HG02588 (cell line): ENCODE measurements around the gene SNRPD2.
A peak's percentile ranks its signal among the peaks of the same experiment; 100 is the strongest.
"Not testable (repeated sequence)": the region's sequence is repeated elsewhere in the genome, so short reads cannot be mapped to it uniquely, and the experiment has no call there.

Experiments
- ATAC-seq: cut with Tn5 transposase; IDR thresholded peaks from one replicate; pipeline ENCODE4 v1.9.1; 2021; ENCODE audit warnings: mild to moderate bottlenecking, moderate library complexity; ENCODE audit not compliant: unreplicated experiment

SNRPD2 gene

DNA sequence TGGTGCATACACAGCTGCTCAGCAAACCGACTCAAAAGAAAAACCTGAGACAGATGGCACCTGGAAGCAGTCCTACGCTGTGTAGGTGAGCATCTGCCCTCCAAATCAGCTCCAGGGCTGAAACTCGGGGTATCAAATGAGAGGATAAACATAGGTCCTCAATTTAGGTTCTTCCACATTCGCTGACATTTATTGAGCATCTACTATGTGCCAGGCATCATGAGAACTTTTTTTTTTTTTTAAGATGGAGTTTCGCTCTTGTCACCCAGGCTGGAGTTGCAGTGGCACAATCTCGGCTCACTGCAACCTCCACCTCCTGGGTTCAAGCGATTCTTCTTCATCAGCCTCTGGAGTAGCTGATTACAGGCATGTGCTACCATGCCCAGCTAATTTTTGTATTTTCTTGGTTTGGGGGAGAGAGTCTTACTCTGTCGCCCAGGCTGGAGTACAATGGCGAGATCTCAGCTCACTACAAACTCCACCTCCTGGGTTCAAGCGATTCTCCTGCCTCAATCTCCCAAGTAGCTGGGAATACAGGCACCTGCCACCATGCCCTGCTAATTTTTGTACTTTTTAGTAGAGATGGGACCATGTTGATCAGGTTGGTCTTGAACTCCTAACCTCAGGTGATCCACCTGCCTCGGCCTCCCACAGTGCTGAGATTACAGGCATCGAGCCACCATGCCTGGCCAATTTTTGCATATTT lies 14.1 kb upstream of the SNRPD2 start:
- ATAC-seq: no peak

DNA sequence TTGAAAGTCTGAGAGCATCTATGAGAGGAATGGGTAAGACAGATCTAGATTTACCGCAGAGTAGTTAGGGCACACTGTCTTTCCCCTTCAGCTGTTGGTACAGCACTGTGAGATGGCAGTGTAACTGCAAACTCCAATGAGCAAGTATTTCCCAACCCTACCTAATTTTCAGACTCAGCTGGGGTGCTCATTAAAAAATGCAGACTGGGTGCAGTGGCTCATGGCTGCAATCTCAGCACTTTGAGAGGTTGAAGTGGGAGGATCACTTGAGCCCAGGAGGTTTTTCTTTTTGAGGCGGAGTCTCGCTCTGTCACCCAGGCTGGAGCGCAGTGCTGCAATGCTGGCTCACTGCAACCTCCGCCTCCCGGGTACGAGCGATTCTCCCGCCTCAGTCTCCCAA lies 13.4 kb upstream of the SNRPD2 start:
- ATAC-seq: no peak

DNA sequence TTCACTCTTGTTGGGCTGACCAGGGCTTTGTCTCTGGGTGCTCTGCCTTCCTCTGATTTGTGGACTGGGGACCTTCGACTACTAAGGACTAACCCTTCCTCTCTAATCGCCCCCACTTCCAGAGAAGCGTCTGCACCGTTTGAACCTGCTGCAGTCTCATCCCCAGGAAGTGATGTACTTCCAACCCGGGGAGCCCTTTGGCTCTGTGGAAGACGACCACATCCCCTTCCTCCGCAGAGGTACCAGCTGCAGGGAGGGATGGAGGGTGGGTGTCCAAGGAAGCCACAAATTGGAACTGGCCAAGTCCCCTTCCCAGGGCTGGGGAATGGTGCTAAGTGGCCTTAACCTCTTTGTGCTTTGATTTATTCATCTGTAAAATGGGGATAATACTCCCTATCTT lies 9.9 kb upstream of the SNRPD2 start:
- ATAC-seq: no peak

DNA sequence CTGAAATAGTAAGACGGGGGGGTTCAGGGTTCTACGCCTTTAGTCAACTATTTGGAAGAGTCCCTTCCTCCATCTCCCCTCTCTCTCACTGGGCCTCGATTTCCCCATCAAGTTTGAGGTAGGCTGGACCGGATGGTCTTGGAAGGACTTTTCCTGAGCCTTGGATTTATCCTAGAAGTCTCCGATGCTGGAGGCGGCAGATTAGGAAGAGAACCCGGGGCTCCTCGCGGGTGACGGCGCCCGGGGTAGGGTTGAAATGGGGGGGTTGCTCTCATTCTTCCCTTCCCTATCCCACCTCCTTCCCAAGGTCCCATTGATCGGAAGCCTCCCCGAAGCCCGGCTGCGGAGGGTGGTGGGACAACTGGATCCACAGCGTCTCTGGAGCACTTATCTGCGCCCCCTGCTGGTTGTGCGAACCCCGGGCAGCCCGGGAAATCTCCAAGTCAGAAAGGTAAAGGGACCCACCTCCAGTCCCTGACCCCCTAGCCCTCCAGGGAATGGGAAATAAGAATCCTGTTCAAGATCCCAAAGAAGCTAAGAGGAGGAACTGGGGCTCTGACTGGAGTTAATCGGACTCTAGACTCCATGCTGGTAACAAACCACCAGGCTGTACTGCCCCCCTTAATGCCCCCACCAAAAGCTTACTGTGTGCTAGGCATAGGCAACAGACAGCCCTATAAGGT lies 1.5 kb upstream of the SNRPD2 start:
- ATAC-seq: no peak

DNA sequence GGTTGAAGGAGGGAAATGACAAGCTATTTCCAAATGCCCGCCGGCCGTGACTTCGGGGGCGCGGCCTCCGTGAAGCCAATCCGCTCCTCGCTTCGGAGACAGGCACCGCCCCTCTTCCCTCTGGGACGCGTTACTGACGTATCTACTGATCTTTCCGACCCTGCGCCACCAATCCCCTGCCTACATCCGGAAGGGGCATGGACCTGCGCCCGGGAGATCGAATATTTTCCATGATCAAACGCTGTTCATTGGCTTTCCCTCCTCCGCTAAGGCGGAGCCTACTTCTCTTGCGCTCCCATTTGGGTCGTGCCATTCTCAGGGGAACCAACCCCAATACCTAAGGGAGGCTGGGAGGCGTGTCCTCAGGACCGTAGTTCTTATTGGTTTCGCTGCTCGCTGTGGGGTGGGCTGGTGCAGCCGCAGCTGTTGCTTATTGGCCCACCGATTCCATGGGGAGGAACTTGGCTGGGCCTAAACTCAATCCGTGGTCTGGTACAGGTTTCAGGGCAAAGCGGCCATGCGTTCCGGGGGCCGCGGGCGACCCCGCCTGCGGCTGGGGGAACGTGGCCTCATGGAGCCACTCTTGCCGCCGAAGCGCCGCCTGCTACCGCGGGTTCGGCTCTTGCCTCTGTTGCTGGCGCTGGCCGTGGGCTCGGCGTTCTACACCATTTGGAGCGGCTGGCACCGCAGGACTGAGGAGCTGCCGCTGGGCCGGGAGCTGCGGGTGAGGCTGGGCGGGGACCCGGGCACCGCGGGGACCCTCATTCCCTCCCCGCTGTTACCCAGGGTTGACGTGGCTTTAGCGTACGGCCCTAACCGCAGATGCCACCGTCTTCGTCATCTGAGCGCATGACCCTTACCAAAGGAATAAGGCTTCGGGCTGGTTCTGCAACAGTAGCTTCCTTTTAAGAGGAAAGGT lies 693 bp upstream of the SNRPD2 start, which contains the start of gene QPCTL:
TSS of gene QPCTL (plus strand) at position 480 of the 919 bp plus-strand sequence. CDS start at position 518, 38 bp downstream.
- ATAC-seq: peak; percentile 78

DNA sequence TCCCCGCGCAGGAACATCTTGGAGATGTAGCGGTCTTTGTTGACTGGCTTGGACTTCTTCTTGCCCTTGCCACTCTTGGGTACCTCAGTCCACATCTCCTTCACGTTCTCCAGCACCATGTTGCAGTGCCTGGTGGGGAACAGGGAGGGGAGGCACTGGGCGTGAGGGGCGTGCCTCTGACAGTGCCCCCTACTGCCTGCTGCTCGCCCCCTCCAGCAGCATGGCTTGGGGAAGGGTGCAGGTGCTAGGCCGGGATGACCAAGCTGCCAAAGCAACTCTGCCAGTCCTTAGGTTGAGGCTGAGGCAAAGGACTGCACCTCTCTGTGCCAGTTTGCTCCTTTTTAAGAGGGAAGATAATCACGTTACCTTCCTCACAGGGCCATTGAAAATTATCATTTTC lies 4.2 kb downstream of the SNRPD2 start:
- ATAC-seq: no peak

DNA sequence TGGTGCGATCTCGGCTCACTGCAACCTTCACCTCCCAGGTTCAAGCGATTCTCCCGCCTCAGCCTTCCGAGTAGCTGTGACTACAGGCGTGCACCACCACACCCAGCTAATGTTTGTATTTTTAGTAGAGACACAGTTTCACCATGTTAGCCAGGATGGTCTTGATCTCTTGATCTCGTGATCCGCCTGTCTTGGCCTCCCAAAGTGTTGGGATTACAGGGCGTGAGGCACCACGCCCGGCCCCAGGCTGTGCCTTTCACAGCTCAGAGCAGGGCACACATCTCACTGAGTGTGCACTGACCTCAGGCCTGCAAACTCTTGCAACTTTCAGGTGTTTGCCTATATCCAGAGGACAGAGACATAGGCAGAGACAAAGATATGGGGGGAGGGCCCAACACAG lies 6.7 kb downstream of the SNRPD2 start:
- ATAC-seq: not testable (repeated sequence)

DNA sequence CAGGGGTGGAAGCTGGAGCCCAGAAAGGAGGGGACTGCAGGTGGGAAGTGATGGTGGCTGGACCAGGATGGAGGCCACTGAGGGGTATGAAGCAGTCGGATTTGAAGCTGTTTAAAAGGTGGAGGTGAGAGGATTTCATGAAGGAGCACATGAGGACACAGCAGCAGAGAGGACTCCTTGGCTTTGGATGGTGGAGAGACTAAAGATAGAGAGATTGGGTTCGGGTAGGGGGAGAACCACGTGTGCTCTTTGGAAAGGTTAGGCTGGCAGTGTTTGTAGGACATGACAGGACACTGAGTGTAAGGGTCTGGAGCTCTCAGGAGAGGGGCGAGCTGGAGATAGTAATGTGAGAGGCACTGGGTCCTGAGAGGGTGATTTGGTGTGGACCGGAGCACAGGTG lies 8.8 kb downstream of the SNRPD2 start:
- no peak for ATAC-seq

DNA sequence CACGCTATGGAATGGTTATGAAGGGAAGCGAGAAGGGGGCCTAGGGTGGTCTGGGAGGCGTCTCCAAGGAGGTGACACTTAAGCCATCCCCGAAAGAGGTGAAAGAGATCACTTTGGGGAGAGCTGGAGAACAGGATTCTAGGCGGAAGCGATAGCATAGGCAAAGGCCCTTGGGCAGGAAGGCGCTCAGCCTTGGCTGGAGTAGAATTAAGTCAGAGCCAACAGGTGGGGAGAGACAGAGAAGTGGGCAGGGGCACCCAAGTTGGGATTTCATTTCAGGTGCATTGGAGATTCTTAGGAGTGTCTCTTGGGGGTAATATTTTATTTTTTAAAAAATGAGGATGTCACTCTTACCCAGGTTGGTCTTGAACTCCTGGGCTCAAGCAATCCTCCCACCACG lies 9.6 kb downstream of the SNRPD2 start:
- no peak for ATAC-seq

DNA sequence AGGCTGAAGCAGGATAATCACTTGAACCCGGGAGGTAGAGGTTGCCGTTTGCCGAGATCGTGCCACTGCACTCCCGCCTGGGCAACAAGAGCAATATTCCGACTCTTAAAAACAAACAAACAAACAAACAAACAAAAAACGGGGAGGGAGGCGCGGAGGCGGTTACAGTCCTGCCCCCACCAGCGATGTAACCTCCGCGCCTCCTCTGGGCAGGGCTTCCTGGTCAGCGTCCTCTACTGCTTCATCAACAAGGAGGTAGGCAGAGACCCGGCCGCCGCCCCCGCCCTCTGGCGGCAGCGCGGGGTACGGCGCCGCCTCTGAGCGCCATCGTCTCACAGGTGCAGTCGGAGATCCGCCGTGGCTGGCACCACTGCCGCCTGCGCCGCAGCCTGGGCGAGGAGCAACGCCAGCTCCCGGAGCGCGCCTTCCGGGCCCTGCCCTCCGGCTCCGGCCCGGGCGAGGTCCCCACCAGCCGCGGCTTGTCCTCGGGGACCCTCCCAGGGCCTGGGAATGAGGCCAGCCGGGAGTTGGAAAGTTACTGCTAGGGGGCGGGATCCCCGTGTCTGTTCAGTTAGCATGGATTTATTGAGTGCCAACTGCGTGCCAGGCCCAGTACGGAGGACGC lies 10.2 kb downstream of the SNRPD2 start:
- peak; percentile 78 for ATAC-seq

DNA sequence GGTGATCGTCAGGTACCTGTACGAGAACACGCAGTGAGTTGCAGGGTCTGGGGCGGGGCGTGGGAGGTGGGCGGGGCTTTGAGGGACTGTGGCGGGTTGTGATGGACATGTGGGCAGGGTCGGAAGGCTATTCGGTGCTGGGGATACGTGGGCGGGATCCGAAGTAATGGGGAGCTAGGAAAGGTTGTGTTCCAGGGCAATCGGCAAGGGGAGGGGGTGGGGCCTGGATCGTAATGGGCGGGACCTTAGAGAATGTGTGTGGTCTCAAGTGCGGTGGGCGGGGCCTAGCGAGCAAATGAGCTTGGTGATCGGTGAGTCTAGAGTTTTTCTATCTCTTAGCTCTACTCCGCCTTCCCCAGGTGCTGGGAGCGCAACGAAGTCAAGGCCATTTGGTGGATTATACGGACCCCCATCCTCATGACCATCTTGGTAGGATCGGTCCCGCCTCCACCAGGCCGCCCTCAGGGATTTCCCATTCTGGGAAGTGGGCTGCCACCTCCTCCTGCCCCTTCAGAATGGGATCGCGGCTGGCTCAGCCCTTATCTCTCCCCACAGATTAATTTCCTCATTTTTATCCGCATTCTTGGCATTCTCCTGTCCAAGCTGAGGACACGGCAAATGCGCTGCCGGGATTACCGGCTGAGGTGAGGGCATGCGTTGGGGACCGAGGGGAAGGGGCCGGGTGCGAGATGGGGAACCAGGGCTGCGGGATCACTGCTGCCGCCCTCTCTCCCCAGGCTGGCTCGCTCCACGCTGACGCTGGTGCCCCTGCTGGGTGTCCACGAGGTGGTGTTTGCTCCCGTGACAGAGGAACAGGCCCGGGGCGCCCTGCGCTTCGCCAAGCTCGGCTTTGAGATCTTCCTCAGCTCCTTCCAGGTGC lies 14.2 kb downstream of the SNRPD2 start:
- no peak for ATAC-seq

DNA sequence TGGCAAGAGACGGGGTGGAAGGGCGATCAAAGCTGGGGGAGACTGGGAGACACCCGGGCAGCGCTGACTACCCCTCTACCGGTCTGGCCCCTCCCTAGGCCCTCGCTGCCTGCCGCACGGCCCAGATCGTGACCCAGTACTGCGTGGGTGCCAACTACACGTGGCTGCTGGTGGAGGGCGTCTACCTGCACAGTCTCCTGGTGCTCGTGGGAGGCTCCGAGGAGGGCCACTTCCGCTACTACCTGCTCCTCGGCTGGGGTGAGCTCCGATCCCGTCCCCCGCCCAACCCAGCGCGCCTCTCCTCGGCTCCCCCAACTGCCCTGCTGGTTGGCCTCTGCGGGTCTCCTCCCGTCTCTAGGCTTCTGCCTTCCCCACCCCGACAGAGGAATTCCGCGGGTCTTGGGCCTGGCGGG lies 14.9 kb downstream of the SNRPD2 start:
- no peak for ATAC-seq

DNA sequence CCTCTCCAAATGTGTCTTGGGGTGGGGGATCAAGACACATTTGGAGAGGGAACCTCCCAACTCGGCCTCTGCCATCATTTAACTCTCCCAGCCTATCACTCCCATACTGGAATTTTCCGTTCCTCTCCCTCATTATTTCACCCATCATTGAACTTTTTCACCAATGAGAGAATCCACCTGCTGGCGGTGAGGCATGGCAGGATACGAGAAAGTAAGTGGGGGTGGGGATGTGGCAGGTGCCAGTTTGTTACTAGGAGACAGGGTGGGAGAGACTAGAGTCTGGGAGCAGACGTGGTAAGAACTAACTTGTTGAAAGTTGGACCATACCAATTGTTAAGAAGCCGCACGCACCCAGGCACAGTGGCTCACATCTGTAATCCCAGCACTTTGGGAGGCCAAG lies 16.8 kb downstream of the SNRPD2 start:
- no peak for ATAC-seq

DNA sequence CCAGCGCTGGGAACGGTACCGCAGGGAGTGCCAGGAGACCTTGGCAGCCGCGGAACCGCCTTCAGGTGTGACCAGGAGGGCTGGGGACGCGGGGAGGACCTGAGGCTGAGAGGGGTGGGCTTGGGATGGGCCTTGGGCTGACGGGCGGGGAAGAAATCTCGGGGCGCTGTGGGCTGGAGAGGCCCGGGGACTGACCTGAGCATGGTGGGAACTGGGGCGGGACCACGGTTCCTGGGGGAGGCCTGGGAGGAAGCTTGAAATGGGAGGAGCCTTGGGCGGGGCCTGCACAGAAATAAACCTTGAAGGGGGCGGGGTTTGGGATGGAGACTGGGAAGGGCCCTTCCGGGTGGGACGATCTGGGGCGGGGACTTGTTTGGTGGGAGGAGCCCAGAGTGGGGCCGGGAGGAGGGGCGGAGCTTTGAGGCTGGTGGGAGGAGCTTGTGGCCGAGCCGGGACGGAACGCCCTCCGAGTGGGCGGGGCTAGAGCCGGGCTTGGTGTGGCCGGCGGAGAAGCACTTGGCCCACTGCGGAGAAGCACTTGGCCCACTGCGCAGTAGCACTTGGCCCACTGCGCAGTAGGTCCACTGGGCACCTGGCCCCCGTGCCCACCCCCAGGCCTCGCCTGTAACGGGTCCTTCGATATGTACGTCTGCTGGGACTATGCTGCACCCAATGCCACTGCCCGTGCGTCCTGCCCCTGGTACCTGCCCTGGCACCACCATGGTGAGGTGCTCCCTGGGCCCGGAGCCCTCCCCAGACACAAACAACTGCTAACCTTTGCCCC lies 20.9 kb downstream of the SNRPD2 start:
- peak; percentile 47 for ATAC-seq

DNA sequence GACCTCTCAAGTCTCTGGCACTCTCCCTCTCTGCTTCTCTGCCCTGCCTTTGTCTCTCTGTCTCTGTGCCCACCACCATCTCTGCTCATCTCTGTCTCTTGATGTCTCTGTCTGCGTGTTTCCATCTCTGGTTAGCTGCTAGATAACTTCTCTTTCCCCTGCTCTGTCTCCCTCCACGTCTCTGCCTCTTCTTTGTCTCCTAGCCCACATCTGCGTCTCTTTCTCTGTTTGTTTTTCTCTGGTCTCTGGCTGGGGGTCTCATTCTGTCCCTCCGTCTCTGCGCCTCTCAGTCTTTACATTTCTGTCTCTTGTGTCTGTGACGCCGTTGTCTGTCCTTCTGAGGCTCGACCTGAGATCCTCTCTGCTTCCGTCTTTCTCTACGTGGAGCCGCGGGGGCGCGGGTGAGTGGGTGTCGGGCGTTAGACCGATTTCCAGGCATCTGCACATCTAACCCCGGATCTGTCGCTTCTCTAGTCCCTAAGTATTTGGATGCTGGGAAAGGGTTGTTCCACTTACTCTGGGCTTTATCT lies 23.3 kb downstream of the SNRPD2 start:
- ATAC-seq: no peak

DNA sequence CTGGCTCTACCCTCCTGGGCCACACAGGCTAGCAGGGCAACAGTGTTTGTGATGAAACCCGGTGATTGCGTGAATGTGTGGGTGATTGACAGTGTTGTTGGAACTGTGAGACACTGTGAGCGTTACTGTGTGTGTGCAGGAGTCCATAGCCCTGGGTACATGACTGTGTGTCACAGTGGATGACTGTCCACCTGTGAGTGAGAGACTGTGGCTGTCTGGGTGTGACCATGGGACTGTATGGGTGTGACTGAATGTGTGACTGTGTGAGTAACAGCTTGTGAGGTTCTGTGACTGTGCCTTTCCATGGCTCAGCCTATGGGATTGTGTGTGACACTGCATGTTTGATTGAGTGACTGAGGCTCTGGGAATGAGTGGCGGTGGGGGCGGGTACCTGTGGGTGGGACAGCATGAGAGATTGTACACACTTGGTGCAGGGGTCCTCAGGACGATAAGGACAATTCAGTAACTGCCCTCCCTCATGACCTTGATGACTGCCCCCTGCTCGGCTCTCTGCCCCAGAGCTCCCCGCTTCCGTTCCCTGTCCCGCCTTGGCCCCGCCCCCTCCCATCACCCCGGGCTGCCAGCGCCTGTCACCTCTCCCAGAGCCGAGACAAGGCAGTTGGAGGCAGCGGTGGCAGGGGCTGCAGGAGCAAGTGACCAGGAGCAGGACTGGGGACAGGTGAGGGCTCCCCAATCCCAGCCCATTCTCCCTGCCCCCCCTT lies 24.0 kb downstream of the SNRPD2 start, which contains the start of gene GIPR:
TSS of gene GIPR (plus strand) at position 602 of the 722 bp plus-strand sequence. CDS start 1,300 bp downstream, outside the sequence.
- ATAC-seq: no peak

DNA sequence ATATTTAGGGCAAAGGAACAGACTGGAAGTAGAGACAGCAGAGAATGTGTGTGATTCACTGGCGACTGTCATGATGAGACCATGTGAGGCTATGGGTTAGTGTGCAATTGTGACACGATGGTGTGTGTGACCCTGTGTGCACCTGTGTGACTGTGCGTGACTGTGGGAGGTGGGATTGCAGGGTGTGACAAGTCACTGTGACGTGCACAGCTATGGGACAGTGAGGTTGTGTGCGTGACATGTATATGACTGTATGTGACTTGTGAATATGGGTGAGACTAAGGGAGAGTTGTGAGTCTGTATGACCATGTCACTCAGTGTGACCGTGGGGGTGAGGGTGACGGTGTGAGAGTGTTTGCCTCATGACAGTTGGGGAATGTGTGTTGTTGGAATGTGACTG lies 27.2 kb downstream of the SNRPD2 start:
- ATAC-seq: no peak

DNA sequence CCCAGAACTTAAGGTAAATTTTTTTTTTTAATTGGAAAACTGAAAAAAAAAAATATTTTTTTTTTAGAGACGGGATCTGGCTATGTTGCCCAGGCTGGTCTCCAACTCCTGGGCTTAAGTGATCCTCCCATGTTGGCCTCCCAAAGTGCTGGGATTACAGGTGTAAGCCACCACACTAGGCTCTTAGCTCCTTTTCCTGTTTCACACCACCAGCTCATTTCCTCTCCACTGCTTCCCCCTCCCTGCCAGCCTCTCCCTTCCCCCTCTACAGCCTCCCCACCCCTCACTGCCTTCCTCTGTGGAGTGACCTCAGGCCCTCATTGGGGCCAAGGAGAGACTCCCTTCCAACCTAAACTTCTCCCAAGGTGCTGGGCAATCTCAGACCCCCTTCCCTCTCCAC lies 28.0 kb downstream of the SNRPD2 start:
- ATAC-seq: no peak
